Measurements from ENCODE around the gene HDAC4.

The HDAC4 gene

DNA sequence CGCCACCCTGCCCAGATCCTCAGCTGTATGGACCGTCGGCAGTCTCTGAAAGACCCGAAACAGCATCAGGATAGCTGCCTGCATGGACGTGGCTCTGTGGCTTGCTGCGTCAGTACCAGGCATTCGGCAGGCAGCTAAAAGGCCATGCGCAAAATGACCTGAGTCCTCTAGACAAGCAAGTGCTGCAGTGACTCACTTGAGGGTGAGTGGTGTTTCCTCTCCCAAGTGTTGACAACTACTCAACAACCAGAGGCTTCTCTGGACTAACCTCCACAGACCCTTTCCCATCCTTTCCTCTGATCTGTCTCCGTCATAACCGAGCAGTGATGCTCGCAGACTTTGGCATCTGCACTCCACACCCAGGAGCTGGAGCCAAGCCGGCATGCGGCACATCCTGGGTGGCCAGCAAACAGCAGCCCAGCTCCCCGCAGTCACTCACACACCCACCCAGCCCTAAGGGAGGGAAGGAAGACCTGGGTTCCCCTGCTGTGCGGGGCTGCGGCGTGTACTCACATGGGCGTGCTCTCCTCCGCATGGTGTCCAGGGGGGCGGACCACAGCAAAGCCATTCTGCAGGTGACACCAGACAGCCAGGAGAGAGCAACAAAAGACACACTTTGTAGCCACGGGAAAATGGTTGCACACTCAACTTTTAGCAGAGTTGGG lies 313.6 kb downstream of the HDAC4 start:
- no peaks in the 10 kb centered on the region for H3K36me3 ChIP-seq (ENCODE audit: insufficient read depth, low read length)
- H3K4me3 ChIP-seq (ENCODE audit: low read length) = no peak overlapping the region
- H3K9ac ChIP-seq (ENCODE audit: low read depth, low read length) = no peak overlapping the region
- no peaks in the 10 kb centered on the region for H3K27me3 ChIP-seq (ENCODE audit: control insufficient read depth, insufficient read depth, low read length)
- H3K4me1 ChIP-seq (ENCODE audit: control insufficient read depth, insufficient read depth, low read length) = no peaks in the 10 kb centered on the region
- no peaks in the 10 kb centered on the region for H3K9me3 ChIP-seq (replicated peaks; ENCODE audit: low read length)
- H3K4me2 ChIP-seq (ENCODE audit: low read length) = no peak overlapping the region

- Histone ChIP-seq H3K9me3 (replicated peaks; ENCODE audit: low read length) (no peaks in the 10 kb centered on the region), H3K4me1 (ENCODE audit: control insufficient read depth, insufficient read depth, low read length) (no peaks in the 10 kb centered on the region), H3K4me3 (ENCODE audit: low read length) (no peak overlapping the region), H3K27me3 (ENCODE audit: control insufficient read depth, insufficient read depth, low read length) (no peaks in the 10 kb centered on the region), H3K36me3 (ENCODE audit: insufficient read depth, low read length) (no peaks in the 10 kb centered on the region), H3K9ac (ENCODE audit: low read depth, low read length) (no peak overlapping the region), H3K4me2 (ENCODE audit: low read length) (no peak overlapping the region)
Observed at GRCh38 chr2:239086325-239087020, 314.3 kb downstream of the HDAC4 start.

- no peak overlapping the region for H3K4me2 ChIP-seq (ENCODE audit: low read length)
- no peaks in the 10 kb centered on the region for H3K4me1 ChIP-seq (ENCODE audit: control insufficient read depth, insufficient read depth, low read length)
- no peaks in the 10 kb centered on the region for H3K9me3 ChIP-seq (replicated peaks; ENCODE audit: low read length)
- H3K9ac ChIP-seq (ENCODE audit: low read depth, low read length) = no peak overlapping the region
- H3K4me3 ChIP-seq (ENCODE audit: low read length) = no peak overlapping the region
- H3K36me3 ChIP-seq (ENCODE audit: insufficient read depth, low read length) = no peaks in the 10 kb centered on the region
- H3K27me3 ChIP-seq (ENCODE audit: control insufficient read depth, insufficient read depth, low read length) = no peaks in the 10 kb centered on the region
Observed at GRCh38 chr2:239085201-239085992, 315.4 kb downstream of the HDAC4 start.

DNA sequence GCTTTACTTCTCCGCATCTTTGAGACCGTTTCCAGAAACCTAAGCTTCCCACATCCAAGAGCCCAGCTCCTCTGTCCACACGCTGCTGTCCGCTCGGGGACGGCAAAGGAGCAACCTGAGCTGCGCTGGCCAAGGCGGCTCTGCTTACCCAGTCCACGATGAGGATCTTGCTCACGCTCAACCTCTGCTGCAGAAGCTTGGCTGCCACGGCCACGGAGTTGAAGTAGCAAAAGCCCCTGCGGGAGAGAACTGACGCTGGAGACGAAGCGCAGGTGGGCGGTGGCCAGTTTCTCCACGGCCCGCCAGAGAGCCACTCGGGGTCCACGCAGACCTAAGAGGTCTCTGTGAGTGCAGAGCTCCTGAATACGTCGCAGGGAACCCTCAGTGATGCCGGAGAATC lies 316.8 kb downstream of the HDAC4 start:
- Histone ChIP-seq H3K4me2 (ENCODE audit: low read length) (no peak overlapping the region), H3K4me1 (ENCODE audit: control insufficient read depth, insufficient read depth, low read length) (no peaks in the 10 kb centered on the region), H3K36me3 (ENCODE audit: insufficient read depth, low read length) (no peaks in the 10 kb centered on the region), H3K9ac (ENCODE audit: low read depth, low read length) (no peak overlapping the region), H3K27me3 (ENCODE audit: control insufficient read depth, insufficient read depth, low read length) (no peaks in the 10 kb centered on the region), H3K4me3 (ENCODE audit: low read length) (no peak overlapping the region), H3K9me3 (replicated peaks; ENCODE audit: low read length) (no peaks in the 10 kb centered on the region)

DNA sequence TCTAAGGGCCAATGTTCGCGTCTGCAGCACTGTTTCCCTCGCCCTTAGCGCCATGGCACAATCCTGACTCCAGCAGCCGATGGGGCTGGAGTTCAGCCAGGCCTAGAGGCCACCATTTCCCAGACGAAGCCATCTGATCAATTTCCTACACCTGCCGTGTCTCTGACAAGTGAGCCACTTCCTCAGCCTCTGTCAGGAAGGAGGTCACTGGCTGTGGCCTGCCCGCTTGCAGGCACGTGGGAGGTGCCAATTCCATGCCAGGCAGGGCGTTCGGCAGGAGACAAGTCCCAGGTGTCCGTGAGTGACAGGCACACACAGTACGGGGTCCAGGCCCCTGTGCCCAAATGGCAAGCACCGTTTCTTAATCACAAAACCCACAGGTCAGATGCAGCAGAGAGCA lies 318.4 kb downstream of the HDAC4 start:
- no peak overlapping the region for H3K9ac ChIP-seq (ENCODE audit: low read depth, low read length)
- no peaks in the 10 kb centered on the region for H3K27me3 ChIP-seq (ENCODE audit: control insufficient read depth, insufficient read depth, low read length)
- no peaks in the 10 kb centered on the region for H3K36me3 ChIP-seq (ENCODE audit: insufficient read depth, low read length)
- H3K4me2 ChIP-seq (ENCODE audit: low read length) = no peak overlapping the region
- H3K4me1 ChIP-seq (ENCODE audit: control insufficient read depth, insufficient read depth, low read length) = no peaks in the 10 kb centered on the region
- no peak overlapping the region for H3K4me3 ChIP-seq (ENCODE audit: low read length)
- no peaks in the 10 kb centered on the region for H3K9me3 ChIP-seq (replicated peaks; ENCODE audit: low read length)

- Histone ChIP-seq H3K36me3 (ENCODE audit: insufficient read depth, low read length) (no peaks in the 10 kb centered on the region), H3K27me3 (ENCODE audit: control insufficient read depth, insufficient read depth, low read length) (no peaks in the 10 kb centered on the region), H3K9me3 (replicated peaks; ENCODE audit: low read length) (no peaks in the 10 kb centered on the region), H3K4me3 (ENCODE audit: low read length) (no peak overlapping the region), H3K9ac (ENCODE audit: low read depth, low read length) (no peak overlapping the region), H3K4me1 (ENCODE audit: control insufficient read depth, insufficient read depth, low read length) (no peaks in the 10 kb centered on the region), H3K4me2 (ENCODE audit: low read length) (no peak overlapping the region)
Observed at GRCh38 chr2:239081622-239082021, 319.2 kb downstream of the HDAC4 start.

DNA sequence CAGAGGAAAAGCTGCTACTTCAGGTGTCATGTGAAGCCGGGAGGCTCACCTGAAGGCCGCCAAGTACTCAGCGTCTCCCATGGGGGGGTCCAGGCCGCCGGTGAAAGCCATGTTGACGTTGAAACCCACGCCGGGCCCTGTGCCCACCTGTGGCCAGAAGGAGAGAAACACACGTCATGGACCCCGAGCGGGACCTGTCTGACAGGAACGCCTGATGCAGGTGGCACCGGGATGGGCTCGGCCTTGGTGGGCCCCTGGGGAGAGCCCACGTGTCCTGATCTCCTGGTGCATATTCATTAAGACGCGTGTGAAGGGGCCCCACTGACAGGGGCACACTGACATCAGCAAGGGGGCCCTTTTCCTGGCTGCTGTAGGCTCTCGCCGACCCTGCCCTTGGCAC lies 319.8 kb downstream of the HDAC4 start:
- Histone ChIP-seq H3K9ac (ENCODE audit: low read depth, low read length) (no peak overlapping the region), H3K4me2 (ENCODE audit: low read length) (no peak overlapping the region), H3K4me1 (ENCODE audit: control insufficient read depth, insufficient read depth, low read length) (no peaks in the 10 kb centered on the region), H3K27me3 (ENCODE audit: control insufficient read depth, insufficient read depth, low read length) (no peaks in the 10 kb centered on the region), H3K4me3 (ENCODE audit: low read length) (no peak overlapping the region), H3K9me3 (replicated peaks; ENCODE audit: low read length) (no peaks in the 10 kb centered on the region), H3K36me3 (ENCODE audit: insufficient read depth, low read length) (no peaks in the 10 kb centered on the region)

GRCh38 chr2:239079671-239080294 lies 321.0 kb downstream of the HDAC4 start:
- Histone ChIP-seq H3K4me3 (ENCODE audit: low read length) (no peak overlapping the region), H3K9me3 (replicated peaks; ENCODE audit: low read length) (no peaks in the 10 kb centered on the region), H3K4me2 (ENCODE audit: low read length) (no peak overlapping the region), H3K27me3 (ENCODE audit: control insufficient read depth, insufficient read depth, low read length) (no peaks in the 10 kb centered on the region), H3K36me3 (ENCODE audit: insufficient read depth, low read length) (no peaks in the 10 kb centered on the region), H3K4me1 (ENCODE audit: control insufficient read depth, insufficient read depth, low read length) (no peaks in the 10 kb centered on the region), H3K9ac (ENCODE audit: low read depth, low read length) (no peak overlapping the region)

- no peak overlapping the region for H3K4me2 ChIP-seq (ENCODE audit: low read length)
- H3K9me3 ChIP-seq (replicated peaks; ENCODE audit: low read length) = no peaks in the 10 kb centered on the region
Observed at GRCh38 chr2:239078128-239078924, 322.5 kb downstream of the HDAC4 start.

DNA sequence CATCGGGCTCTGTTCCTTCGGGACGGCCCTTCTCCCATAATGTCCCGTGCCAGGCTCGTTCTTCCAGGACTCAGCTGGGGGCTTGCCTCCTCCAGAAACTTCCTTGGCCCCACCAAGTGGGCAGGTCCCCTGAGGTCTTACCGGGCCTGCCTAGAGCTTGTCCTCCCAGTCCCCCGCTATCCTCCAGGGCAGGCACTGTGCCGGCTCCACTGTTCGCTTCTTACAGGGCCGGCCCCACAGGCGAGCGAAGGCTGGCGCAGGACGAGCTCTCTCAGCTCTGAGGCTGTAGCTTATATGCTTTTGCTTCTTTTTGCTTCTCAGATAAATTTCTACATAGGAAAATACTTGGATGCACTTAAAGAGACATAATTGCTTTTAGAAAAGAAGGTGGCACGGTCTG lies 323.6 kb downstream of the HDAC4 start:
- H3K4me2 ChIP-seq (ENCODE audit: low read length) = no peak overlapping the region
- no peaks in the 10 kb centered on the region for H3K36me3 ChIP-seq (ENCODE audit: insufficient read depth, low read length)
- no peak overlapping the region for H3K4me3 ChIP-seq (ENCODE audit: low read length)
- H3K27me3 ChIP-seq (ENCODE audit: control insufficient read depth, insufficient read depth, low read length) = no peaks in the 10 kb centered on the region
- H3K4me1 ChIP-seq (ENCODE audit: control insufficient read depth, insufficient read depth, low read length) = no peaks in the 10 kb centered on the region
- no peak overlapping the region for H3K9ac ChIP-seq (ENCODE audit: low read depth, low read length)
- no peaks in the 10 kb centered on the region for H3K9me3 ChIP-seq (replicated peaks; ENCODE audit: low read length)

More at GRCh38 chr2:239078128-239078924, 322.5 kb downstream of the HDAC4 start:
- Histone ChIP-seq H3K4me1 (ENCODE audit: control insufficient read depth, insufficient read depth, low read length) (no peaks in the 10 kb centered on the region), H3K27me3 (ENCODE audit: control insufficient read depth, insufficient read depth, low read length) (no peaks in the 10 kb centered on the region), H3K9ac (ENCODE audit: low read depth, low read length) (no peak overlapping the region), H3K36me3 (ENCODE audit: insufficient read depth, low read length) (no peaks in the 10 kb centered on the region), H3K4me3 (ENCODE audit: low read length) (no peak overlapping the region)

Measured in skeletal muscle satellite cell (primary cell).